Effector CD8-positive, alpha-beta T cell (primary cell): ENCODE data around the gene MYO9B.
"Not testable (repeated sequence)": the region's sequence is repeated elsewhere in the genome, so short reads cannot be mapped to it uniquely, and the experiment has no call there.

ENCODE experiments used
- DNase-seq: peaks from one replicate; lab custom pipeline; 2025; lab: John Stamatoyannopoulos, UW

MYO9B gene

DNA sequence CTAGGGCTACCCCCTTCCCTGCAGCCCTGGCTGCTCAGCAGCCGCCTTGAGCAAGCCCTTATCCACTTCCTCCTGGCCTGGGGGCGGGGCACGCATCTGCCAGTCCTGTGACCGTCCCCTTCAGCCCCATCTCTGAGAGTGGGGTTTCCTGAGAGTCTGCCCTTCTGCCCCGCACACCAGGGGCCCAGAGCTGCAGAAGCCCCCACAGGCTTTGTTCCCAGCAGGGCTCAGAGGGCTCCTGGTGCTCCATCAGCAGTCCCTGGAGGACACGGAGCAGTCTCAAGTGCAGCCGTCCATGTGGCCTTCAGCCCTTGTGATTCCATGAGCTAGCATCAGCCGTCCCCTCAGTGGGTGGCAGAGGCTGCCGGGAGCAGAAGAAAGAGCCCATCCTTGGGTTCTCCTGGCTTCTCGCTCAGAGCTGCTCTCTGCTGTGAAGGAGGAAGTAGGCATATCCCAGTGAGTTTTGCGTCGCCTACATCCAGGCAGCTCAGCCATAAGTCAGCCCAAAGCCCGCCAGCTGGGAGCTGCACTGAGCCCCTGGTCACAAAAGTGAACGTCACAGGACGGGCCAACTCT, 16.3 kb downstream of the MYO9B start:
- DNase-seq, result no peak

DNA sequence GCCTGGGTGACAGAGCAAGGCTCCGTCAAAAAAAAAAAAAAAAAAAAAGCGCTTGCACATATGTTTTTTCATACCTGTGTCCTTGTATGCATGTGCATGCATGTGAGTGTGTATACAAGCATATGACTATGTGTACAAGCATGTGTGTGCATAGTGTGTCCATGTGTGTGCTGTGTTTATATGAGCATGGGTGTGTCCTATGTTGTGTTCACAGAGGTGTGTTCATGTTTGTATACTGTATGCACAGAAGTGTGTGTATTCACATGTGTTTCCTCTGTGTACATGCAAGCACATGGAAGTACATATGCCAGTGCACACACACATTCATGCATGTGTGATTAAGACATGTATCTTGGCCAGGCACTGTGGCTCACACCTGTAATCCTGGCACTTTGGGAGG, 17.1 kb downstream of the MYO9B start:
- no peak for DNase-seq

DNA sequence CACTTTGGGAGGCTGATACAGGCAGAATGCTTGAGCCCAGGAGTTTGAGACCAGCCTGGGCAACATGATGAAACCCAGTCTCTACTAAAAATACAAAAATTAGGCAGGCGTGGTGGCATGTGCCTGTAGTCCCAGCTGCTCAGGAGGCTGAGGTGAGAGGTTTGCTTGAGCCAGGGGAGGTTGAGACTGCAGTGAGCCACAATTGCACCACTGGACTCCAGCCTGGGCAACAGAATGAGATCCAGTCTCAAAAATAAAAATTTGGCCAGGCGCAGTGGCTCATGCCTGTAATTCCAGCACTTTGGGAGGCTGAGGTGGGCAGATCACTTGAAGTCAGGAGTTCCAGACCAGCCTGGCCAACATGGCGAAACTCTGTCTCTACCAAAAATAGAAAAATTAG, 19.1 kb downstream of the MYO9B start:
- DNase-seq, result not testable (repeated sequence)

DNA sequence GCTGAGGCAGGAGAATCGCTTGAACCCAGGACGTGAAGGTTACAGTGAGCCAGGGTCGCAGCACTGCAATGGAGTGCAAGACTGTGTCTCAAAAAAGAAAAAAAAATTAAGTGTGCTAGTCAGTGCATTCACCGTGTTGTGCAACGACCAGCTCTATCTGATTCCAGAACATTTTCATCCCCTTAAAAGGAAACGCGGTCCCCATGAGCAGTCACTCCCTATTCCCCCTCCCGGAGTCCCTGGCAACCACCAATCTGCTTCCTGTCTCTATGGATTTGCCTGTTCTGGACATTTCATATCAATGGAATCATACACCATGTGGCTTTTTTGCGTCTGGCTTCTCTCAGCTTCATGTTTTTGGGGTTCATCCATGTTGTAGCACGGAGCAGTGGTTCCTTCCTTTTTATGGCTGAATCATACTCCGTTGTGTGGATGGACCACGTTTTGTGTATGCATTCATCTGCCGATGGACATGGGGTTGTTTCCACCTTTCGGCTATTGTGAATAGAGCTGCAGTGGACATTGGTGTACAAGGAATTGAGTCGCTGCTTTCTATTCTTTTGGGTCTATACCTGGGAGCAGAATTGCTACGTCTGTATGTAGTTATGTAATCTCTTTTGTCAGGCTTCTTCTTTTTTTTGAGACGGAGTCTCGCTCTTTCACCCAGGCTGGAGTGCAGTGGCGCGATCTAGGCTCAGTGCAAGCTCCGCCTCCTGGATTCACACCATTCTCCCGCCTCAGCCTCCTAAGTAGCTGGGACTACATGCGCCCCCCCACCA, 19.8 kb downstream of the MYO9B start:
- no peak for DNase-seq

DNA sequence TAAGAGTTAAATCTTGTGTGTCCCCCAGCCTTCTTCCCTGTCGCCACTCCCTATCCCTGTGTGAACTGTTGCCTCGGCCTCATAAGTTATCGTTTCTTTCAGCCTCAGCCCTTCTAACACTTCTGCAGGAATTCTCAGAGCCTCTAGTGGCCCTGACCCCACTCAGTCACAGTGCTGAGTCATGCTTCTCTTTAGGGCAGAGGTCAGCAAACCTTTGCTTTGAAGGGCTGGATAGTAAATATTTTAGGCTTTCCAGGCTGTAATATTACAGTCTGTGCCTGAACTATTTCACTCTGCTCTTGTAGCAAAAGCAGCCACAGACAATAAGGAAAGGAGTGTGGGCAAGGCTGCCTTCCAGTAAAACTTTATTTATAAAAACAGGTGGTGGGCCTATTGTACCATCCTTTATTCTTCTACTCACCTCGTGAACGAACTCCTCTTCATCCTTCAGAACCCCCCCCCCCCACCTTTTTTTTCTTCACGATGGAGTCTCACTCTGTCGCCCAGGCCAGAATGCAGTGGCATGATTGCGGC, 22.1 kb downstream of the MYO9B start:
- no peak for DNase-seq

DNA sequence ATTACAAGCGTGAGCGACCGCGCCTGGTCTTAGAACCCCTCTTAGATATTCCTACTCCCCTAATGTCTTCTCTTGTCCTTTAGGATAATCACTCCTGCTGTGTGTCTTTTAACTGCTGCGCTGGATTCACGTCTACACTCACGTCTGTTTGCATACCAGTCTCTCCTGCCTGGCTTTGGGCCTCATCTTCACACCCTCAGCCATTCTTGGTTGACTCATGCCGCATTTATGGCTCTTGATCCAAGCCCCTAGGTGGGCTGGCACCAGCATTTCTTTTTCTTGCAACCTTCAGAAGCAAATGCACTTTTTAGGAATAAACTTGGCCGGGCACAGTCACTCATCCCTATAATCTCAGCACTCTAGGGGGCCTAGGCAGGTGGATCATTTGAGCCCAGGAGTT, 22.7 kb downstream of the MYO9B start:
- DNase-seq, result no peak

DNA sequence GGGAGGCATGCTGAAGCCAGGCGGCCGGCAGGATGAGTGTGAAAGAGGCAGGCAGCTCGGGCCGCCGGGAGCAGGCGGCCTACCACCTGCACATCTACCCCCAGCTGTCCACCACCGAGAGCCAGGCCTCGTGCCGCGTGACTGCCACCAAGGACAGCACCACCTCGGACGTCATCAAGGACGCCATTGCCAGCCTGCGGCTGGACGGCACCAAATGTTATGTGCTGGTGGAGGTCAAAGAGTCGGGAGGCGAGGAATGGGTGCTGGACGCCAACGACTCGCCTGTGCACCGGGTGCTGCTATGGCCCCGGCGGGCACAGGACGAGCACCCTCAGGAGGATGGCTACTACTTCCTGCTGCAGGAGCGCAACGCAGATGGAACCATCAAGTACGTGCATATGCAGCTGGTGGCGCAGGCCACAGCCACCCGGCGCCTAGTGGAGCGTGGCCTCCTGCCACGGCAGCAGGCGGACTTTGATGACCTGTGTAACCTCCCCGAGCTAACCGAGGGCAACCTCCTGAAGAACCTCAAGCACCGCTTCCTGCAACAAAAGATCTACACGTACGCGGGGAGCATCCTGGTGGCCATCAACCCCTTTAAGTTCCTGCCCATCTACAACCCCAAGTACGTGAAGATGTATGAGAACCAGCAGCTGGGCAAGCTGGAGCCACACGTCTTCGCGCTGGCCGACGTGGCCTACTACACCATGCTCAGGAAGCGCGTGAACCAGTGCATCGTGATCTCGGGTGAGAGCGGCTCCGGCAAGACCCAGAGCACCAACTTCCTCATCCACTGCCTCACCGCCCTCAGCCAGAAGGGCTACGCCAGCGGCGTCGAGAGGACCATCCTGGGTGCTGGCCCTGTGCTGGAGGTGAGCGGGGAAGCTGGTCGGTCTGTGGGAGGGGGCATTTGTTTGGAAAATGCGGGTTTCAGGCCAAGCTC, 26.4 kb downstream of the MYO9B start:
- no peak for DNase-seq

DNA sequence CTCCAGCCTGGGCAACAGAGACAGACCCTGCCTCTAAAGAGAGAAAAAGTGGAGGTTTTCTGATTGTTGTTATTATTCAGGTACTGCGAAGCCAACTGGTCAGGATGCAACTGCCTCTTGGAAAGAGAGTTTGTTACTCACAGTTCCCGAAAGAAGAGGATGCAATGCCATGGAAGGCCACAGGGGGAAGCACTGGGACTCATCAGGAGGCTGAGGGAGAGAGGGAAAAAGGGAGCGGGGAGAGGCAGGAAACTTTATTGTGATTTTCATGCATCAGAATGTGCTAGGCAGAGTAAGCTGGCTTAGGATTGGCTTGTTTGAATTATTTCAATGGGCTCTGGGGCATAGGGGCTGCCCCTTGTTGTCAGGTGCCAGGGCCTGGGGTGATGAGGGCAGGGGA, 27.6 kb downstream of the MYO9B start:
- no peak for DNase-seq

DNA sequence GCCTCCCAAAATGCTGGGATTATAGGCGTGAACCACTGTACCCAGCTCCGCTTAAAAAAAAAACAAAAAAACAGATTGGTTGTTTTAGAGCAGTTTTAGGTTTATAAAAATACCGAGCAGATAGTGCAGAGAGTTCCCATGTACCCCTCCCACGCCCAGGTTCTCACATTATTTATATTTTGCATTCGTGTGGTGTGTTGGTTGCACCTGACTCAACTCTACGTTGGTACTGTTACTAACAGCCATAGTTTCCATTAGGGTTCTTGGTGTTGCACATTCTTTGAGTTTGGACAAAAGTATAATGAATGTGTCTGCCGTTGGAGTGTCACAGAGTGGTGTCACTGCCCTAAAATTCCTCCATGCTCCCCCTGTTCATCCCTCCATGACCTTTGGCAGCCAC, 29.1 kb downstream of the MYO9B start:
- no peak for DNase-seq

DNA sequence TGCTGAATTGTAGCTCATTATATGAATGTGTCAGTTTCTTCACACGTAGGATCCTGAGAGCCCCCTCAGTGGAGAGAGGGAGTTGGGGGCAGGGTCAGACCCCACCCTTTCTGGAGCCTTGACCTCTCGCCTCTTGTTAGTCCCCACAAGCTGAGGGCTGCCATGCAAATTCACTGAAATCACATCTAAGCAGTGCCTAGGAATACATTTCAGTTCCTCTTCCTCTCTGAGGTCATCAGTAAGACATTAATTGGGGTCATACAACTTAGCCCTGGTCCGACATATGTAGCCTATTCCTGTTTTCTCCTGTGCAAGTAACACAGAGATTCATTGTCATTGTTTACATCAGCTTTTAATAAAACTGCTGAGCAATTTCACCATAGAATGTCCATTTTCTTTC, 30.0 kb downstream of the MYO9B start:
- DNase-seq, result no peak

DNA sequence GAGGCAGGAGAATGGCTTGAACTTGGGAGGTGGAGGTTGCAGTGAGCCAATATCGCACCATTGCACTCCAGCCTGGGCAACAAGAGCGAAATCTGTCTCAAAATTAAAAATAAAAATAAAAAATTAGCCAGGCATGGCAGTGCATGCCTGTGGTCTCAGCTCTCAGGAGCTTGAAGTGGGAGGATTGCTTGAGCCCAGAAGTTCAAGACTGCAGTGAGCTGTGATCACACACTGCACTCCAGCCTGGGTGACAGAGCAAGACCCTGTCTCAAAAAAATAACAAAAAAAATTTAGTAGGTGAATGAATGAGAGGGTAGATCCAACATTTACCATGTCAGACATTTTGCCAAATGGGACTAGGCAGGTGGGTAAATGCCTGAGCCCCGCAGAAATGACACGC, 31.4 kb downstream of the MYO9B start:
- DNase-seq, result not testable (repeated sequence)

DNA sequence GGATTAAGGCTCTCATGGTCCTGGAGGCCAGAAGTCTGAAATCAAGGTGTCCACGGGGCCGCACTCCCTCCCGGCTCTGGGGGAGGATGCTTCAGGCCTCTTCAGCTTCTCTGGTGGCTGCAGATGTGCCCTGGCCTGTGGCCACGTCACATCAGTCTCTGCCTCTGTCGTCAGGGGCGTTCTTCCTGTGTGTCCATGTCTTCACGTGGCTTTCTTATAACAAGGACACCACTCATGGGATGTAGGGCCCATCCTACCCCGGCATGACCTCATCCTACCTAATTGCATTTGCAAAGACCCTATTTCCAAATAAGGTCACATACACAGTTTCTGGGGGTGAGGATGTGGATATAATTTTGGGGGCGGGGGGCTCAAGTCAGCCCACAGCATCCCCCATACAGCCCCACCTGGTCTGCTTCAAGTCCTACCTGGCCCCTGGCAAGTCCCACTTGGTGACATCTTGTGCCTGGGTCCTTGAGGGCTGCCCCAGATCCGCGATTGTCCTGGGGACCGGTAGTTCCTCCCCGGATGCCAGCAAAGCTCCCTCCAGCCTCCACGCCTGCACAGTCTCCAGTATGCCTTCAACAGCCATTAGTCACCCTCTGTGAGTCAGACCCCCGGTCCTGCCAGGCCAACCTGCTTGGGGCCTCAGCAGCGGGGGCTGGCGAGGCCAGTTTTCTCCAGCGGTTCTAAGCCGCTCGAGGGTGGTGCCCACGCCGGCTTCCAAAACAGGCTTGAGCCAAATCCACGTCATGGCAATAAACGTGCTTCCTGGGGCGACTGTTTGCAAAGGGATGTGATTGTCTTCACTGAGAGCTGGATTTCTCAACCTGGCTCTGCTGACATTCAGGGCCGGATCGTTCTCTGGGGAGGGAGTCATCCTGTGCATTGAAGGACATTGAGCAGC, 32.2 kb downstream of the MYO9B start:
- DNase-seq, result no peak

DNA sequence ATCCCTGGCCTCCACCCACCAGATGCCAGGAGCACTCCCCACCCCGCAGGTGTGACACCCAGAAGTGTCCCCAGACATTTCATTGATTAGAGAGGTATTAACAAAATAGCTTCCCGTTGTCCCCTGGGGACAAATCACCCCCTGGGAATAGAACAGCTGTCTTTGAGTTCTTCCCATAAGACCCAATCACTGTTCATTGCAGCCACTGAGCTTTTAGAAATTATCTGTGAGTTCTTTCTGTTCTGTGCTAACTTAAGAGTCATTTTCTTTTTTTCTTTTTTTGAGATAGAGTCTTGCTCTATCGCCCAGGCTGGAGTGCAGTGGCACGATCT, 32.8 kb downstream of the MYO9B start:
- no peak for DNase-seq

DNA sequence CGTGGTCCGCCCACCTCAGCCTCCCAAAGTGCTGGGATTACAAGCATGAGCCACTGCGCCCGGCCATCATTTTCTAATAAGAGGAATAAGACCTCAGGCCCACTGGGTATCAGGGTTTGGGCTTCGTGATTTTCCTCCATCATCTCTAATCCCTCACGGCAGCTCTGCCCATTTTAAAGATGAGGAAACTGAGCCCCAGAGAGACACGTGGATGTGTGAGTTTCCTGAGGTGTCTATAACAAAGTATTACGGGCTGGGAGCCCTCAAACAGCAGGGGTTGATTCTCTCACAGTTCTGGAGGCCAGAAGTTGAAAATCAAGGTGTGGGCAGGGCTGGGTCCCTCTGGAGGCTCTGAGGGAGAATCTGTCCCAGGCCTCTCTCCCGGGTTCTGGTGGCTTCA, 33.7 kb downstream of the MYO9B start:
- no peak for DNase-seq

DNA sequence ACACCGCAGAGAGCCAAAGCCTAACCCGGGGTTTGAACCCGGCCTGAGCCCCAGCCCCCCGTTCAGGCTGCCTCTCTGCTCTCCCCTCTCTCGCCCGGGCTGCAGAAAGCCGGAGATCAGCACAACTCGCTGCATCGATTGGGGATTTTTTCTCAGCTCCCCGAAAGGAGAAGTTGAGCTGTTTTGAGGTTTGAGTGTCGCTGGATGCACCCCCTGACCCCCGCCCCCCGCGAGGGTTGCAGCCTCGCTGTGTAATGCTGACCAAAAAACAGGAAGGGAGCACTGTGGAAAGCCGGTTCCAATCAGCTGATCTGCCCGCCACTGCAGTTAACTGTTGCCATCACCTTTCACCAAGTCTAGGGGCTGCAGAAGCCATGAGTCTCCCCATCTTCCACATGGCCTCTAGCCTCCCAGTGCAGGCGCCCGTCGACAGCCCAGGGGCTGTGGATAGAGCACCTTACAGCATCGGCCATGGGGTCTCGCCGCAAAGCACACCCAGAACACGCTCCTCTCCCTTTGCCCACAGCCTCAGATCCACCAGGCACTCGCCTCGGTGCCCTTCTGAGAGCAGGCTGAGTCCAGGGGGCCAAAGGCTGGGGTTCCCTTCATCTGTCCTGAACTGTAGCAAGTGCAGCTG, 34.5 kb downstream of the MYO9B start:
- no peak for DNase-seq

DNA sequence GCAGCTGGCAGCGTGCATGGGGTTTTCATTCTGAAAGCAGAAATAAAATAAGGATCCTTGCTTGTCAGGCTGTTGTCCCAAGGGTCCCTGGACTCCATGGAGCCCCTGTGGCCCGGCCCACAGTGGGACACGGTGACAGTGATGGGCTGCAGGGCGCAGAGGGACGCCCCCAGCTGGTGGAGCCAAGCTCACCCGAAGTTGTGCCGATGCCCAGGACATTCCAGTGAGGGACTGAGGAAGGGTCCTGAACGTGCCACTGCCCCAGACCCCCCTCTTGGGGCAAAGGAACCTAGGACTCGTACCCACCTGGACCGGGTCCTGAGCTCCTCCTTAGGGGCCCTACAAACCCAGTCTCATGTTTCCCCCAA, 35.0 kb downstream of the MYO9B start:
- DNase-seq, result no peak

DNA sequence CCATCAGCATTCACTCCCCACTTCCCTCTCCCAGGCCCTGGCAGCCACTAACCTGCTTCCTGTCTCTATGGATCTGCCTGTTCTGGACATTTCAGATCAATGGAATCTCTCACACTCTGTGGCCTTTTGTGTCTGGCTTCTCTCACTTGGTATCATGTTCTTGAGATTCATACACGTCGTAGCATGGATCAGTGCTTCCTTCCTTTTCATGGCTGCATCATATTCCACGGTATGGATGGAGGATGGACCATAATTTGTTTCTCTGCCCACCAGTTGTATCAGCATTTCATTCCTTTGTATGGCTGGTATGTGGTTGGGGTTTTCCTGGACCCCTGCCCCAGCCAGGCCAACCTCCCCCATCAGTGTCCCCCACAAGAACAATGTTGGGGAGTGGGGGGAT, 36.2 kb downstream of the MYO9B start:
- no peak for DNase-seq

DNA sequence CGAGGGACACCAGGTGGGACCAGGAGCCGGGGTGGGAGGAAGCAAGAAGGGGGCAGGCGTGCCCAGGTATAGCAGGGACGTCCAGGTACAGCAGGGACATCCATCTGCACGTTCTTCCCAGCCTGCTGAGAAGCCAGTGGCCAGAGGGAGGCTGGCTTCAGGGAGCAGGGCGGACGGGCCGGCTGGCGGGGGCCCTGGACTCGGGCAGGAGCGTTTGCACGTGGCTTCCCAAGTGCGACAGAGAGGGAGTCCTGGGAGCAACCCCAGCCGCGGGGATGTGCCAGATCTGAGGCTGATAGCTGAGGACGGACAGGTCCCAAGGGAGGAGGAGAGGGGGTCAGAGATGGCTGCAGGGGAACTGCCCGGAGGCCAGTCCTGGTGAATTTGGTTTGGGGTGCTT, 36.7 kb downstream of the MYO9B start:
- no peak for DNase-seq

DNA sequence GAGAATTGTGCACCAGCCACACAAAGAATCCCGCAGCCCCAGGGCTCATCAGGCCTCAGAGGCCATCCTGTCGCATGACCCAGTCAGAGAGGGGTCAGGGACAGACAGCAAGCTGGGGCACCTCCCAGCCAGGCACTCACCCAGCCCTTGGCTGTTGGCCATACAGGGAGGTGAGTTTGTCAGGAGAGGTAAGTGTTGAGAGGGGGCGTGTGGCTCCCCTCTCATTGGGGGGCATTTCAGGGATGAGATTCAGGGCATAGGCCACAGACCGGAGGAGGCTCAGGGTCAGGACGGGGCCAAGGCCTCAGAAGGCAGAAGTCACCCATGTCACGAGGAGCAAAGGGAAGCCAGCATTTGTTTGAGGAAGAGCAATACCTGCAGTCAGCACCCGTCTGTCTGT, 37.1 kb downstream of the MYO9B start:
- DNase-seq, result no peak

DNA sequence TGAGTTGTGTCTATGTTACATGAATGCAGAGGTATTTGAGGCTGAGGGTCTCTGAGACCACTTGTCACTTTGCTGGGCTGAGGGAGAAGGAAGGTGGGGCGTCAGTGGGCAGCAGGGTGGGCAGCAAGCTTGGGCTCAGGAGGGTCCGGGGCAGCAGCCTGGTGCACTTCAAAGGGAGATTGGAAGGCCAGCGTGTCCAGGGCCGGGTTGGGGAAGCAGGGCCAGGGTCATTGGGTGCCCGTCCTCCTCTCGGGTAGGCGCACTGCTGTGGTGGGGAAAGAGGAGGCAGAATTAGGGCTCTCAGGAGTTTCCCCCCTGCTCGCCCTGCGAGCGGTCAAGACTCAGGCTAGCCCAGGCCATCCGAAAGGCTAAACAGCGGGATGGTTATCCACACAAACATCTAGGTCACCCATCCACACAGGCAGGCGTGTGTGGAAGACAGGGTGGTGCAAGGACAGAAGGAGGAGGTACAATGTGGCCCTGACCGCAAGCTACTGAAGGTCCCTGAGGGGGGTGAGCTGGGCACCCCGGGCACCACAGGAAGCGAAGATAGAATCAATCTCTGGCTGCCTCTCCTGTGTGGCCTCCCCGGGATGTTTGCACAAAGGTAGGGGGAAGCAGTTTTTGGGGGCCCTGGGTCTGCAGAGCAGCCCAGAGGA, 37.7 kb downstream of the MYO9B start:
- DNase-seq, result no peak

DNA sequence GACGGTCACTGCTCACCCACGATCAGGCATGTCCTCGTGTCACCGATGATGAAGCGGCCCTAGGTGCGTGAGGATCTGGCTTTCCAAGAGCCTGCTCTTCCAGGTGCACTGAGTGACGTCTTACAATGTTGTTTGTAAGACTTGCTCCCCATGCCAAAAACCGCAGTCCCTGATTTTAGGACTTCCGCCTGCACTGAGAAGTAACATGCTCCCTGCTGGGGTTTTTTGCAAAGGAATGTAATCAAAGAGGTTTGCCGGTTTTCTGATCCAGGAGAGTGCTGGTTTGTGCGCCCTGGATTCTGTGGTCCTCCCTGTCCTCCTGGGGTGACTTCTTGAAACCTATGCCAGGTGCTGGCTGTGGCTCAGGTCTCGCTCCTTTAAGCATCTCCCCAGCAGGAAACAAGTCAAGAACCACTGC, 38.8 kb downstream of the MYO9B start:
- DNase-seq, result no peak
